Measurements from ENCODE around the gene PTPRK. TPM values are rescaled to one million over a fixed set of nuclear protein-coding genes. Genes with fewer than 3 reads are reported as not detected.

The PTPRK gene
- polyA plus RNA-seq, 3 donors: 54.2 to 57.7 (median 56.0) TPM

GRCh38 chr6:128057541-128057940 is 462.9 kb downstream of the PTPRK start:
- DNase-seq (ENCODE audit: low read depth in 3 of 3, low spot score in 2 of 3): no peak

DNA sequence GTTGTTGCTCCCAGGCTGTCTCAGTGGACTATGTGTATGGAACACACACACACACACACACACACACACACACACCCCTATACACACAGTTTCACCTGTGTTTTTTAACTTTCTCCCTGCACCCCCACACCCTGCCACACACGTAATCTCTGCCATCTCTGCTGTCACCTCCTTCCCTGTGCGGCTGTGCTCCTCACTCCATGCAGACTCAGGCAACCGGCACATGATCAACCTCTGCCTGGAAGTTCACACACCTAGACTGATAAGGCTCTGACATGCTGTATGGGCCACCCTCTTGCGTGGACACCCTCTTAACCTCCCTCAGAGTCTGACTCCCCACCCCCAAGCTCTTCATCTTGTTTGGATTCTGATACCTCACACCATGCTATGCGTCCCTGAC is 467.3 kb downstream of the PTPRK start:
- no peak for DNase-seq (ENCODE audit: low read depth in 3 of 3, low spot score in 2 of 3)

DNA sequence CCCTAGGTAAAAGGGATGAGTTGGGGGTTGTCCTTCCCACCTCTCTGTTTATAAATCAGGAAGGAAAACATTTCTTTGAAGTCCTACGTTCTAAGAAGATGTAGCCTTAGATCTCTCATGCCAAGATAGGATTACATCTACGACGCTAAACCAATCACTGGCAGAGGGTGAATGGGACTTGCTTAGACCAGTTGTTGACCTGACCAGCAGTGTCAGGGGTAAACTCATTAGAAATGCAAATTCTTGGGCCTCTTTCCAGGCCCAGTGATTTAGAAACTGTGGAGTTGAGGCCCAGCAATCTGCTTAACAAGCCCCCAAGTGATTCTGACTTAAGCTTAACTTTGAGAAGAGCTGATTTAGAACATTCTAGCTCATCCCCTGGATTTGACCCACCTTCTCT is 472.4 kb downstream of the PTPRK start:
- DNase-seq (ENCODE audit: low read depth in 3 of 3, low spot score in 2 of 3): no peak

DNA sequence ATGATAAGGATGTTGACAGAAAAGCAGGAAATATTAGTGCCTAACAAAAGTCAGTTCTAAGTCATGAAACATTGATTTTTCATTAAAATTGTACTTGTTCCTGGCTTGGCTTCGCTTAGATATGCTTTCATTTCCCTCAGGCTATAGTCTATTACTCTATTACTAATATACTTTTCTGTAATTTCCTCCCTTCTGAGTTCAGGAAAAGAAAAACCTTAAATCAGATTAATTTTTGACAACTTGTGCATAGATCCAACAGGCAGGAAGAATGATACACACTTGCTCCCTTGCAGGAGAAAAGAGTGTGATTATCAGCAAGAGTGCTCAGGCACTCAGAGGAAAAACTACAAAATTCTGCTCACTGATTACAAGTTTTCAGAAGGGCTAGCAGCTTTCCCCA is 474.4 kb downstream of the PTPRK start:
- DNase-seq (ENCODE audit: low read depth in 3 of 3, low spot score in 2 of 3): no peak

GRCh38 chr6:128039543-128039942 is 480.9 kb downstream of the PTPRK start:
- no peak for DNase-seq (ENCODE audit: low read depth in 3 of 3, low spot score in 2 of 3)

DNA sequence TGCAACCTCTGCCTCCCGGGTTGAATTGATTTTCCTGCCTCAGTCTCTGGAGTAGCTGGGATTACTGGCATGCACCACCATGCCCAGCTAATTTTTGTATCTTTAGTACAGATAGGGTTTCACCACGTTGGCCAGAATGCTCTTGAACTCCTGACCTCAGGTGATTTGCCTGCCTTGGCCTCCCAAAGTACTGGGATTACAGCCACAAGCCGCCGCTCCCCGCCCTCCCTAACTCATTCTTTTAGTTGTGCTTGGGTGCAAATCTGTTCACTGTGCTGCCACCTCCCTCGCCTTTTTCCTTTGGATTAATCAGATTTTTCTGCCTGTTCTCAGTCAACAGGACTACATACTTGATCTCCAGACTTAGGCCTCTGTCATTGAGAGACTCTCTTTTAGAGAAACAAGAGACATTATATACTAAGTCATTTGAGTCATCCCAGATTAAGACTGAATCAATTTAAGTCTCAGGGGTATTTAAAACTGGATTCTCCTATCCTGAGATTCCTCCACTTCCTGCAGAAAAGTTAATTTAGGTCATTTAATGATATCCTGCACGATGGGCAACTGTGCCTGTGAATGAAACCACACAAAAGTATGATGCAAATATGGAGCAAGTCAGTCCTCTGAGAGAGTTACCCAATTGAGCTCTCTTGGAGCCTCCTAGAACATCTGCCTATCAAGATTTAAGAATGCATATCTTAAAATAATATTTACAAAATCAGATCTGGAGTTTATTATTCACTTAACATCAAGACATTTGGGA is 483.4 kb downstream of the PTPRK start:
- DNase-seq (ENCODE audit: low read depth in 3 of 3, low spot score in 2 of 3): no peak

- no peak for DNase-seq (ENCODE audit: low read depth in 3 of 3, low spot score in 2 of 3)
Observed at GRCh38 chr6:128033156-128033555, 487.2 kb downstream of the PTPRK start.

- DNase-seq (ENCODE audit: low read depth in 3 of 3, low spot score in 2 of 3): no peak
Observed at GRCh38 chr6:128032042-128032441, 488.4 kb downstream of the PTPRK start.

DNA sequence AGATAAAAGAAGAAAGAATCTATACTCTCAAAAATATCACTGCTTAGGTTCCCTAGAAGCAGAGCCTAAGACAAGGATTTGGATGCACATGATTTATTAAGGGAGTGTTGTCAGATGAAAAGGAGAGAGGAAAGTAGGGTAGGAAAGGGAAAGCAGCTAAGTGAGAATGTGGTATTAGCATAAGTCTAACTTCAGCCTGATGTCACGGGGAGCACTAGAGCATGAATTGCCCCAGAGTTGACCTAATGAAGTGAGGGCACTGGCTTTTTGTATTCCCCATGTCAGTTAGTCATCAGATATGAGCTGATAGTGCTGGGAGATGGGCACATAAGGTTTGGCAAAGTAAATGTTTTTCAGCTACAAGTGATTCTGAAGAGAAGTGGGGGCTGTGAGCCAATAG is 490.6 kb downstream of the PTPRK start:
- DNase-seq (ENCODE audit: low read depth in 3 of 3, low spot score in 2 of 3): no peak

GRCh38 chr6:128028183-128028582 is 492.2 kb downstream of the PTPRK start:
- DNase-seq (ENCODE audit: low read depth in 3 of 3, low spot score in 2 of 3): no peak

DNA sequence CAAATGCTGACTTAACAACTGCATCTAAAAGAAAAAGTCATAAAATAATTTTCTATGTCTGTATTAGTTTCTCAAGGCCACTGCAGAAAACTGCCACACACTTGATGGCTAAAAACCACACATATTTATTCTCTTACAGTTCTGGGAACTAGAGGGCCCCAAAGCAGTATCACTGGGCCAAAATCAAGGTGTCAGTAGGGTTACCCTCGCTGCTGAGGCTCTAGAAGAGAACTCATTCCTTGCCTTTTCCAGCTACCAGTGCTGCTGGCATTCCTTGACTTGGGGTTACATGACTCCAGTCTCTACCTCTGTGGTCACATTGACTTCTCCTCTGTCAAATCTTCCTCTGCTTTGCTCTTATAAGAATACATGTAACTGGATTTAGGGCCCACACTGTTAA is 494.9 kb downstream of the PTPRK start:
- DNase-seq (ENCODE audit: low read depth in 3 of 3, low spot score in 2 of 3): no peak

DNA sequence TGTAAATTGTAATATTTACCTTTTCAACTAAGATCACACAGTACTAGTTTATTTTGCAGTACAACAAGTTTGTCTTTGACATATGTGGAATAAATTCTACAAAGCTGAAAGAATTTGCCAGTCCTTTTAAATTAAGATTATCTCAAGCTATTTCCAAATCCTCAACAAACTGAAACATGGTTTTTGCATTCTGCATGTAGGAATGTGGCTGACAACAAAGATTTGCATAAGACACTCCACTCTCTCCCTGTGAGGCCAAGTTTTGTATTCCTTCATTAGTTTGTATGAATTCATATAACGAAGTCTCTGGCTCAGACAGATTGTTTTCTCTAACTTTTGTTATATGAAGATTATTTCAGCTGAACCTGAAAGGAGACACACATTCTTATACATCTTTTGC is 495.4 kb downstream of the PTPRK start:
- no peak for DNase-seq (ENCODE audit: low read depth in 3 of 3, low spot score in 2 of 3)

- no peak for DNase-seq (ENCODE audit: low read depth in 3 of 3, low spot score in 2 of 3)
Observed at GRCh38 chr6:128024046-128024445, 496.4 kb downstream of the PTPRK start.

DNA sequence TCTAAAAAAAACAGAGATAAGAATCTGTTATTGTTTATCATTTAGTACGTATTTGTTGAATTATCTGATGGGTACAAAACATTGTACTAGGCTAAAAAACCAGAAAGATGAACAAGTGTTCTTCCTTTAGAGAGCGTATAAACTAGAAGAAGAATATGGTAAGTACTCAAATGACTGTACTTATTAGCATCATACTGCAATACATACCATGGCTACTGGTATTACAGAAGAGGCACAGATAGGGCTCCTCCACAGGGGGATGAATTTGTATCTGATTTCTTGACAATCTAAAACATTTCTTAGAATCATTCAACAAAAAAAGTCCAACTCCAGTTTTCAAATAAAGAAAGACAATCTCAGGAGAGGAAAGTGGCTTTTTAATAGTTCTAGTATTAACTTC is 501.6 kb downstream of the PTPRK start:
- no peak for DNase-seq (ENCODE audit: low read depth in 3 of 3, low spot score in 2 of 3)

DNA sequence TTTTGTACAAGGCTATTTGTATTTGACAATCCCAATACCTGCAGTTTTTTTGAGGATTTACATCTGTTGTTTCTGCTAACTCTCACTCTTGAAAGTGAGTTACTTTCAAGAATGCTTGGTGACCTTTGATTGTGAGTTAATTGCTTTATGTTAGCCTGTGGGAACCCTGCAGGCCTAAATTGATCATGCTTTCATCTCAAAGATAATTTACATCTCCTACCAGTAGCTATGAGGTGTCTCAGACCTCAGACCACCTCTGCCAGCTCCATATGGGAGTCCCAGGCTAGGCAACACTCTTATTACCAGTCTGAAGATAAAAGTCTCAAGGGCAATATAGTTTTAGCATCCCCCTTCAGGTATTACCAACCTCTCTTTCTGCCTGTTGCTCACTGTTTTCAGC is 503.1 kb downstream of the PTPRK start:
- DNase-seq (ENCODE audit: low read depth in 3 of 3, low spot score in 2 of 3): no peak

- DNase-seq (ENCODE audit: low read depth in 3 of 3, low spot score in 2 of 3): no peak
Observed at GRCh38 chr6:128007658-128008057, 512.7 kb downstream of the PTPRK start.

DNA sequence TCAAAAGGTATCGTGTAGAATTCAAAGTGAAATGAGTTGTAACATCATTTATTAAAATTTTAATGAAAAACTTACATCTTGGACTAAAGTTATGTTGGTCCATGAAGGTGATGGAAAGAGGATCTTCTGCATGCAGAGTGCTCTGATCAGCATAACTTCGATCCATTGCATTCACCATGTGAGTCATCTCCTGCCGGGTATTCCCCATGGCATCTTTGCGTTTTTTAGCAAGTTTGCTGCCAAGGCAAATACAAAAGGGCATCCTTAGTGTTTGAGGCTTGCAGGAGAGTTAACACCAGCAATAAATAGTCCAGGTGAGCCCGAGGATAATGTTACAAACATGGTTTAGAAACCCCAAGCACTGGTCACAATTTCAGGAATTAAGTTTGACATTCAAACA is 515.4 kb downstream of the PTPRK start:
- no peak for DNase-seq (ENCODE audit: low read depth in 3 of 3, low spot score in 2 of 3)

DNA sequence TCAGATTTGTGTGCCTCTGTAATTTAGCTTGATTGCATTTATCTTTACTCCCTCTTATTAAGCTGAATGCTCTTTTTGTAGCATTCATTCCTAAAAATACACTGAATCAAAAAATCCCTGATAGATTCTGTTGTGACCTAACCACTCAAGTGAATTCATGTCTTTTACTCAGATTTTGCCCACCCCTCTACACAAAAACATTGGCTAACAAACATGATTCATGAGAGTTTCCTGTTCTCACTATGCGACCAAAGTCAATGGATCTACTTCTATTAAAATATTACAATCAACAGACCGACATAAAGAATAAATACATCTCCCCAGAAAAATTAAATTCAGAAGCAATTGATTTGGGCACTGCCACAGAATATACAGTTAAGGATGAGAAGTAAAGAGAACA is 520.0 kb downstream of the PTPRK start:
- no peak for DNase-seq (ENCODE audit: low read depth in 3 of 3, low spot score in 2 of 3)

DNA sequence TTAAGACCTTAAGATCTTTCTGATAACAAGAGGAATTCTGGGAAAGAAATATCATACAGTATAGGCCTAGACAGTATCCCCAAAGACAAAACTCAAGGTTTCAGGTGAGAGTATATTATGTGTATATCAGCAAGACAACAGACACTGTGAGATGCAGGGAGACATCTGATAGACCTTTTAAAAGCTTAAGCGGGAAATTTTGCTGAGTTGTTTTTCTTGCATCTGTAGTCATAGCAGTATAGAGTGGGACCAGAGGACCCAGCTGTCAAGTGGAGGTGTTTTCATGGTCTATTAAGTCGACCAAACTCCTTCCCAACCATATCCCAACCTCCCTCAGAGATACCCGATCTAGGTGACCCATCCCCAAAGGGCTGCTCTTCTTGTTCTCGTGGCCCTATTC is 521.4 kb downstream of the PTPRK start:
- no peak for DNase-seq (ENCODE audit: low read depth in 3 of 3, low spot score in 2 of 3)

DNA sequence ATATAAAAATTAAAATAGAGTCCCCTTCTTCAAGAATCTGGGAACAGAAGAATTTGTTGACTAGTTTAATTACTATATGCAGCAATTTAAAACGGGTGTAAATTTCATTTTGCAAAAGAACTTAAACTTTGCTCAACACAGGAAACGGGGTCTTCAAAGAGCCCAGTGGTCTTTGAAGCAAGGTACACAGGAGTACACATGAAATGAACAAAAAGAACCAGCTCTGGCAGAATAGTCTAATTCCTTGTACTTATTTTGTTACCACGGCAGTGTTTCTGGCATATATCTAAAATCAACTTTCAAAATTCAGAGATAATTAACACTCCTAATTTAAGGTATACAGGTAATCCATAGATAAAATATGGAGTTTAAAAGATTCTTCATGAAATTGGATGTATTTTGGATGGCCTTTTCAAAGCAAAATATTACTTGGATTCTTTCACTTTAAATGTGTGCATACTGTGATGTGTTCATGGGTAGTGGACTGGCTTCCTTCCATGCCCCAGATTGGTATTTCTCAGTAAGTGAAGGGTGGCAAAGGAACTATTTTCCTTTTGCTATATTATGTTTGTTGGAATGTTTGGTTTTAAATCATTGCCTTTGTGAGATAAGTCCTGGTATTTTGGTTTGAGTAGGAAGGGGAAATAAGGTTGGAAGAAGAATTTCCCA is 522.8 kb downstream of the PTPRK start:
- no peak for DNase-seq (ENCODE audit: low read depth in 3 of 3, low spot score in 2 of 3)

DNA sequence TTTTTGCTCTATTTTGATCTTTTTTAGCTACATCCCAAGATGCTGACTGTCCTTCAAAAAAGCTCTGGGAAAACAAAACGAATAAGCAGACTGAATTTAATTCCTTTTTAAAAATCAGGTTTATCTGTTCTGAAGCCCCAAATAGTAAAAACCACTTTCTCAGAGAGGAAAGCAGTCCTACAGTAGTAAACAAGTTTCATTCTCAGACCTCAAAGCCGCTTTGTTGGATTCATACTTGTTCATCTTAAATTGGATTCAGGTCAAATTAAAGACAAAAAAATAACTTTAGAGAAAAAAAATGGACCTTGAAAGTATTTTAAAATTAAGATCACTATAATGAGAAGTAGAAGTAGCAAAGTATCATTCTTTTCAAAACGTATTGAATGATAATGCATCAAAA is 523.5 kb downstream of the PTPRK start:
- DNase-seq (ENCODE audit: low read depth in 3 of 3, low spot score in 2 of 3): no peak

DNA sequence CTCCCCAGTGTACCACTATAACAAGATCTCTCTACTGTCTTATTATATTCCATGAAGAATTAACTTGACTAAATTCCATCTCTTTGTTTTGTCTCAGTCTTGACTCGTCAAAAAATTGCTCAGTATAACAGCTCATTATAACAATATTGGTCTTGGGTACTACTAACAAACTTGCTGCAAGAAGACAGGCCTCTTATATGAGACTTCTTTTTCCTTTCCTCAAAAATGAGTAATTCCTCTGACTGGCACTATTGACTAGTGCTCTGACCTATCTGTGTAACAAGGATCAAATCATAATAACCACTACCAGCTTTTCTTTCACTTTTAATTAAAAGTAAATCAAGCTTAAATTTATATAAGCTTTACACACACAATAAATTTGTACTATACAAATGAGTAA is 528.3 kb downstream of the PTPRK start:
- DNase-seq (ENCODE audit: low read depth in 3 of 3, low spot score in 2 of 3): no peak

- no peak for DNase-seq (ENCODE audit: low read depth in 3 of 3, low spot score in 2 of 3)
Observed at GRCh38 chr6:127990074-127990473, 530.3 kb downstream of the PTPRK start.
